Peyer's patch (tissue), 4 donors: Measurements from ENCODE around the gene PARP6.

Experiments used
- CTCF ChIP-seq, 6 experiments: fragments of 450-650 bp in 4 of 6; fragments of 200-600 bp in 2 of 6; sonication (generic) in 1 of 6; IDR thresholded peaks; one replicate each; pipeline ENCODE4 v1.5.1; 2017 to 2019; ENCODE audit warnings: antibody characterized with exemption in 6 of 6, mild to moderate bottlenecking in 3 of 6, moderate library complexity in 1 of 6
- POLR2A ChIP-seq, 2 donors: fragments of 450-650 bp; IDR thresholded peaks; one replicate each; pipeline ENCODE4 v1.5.1; 2017; ENCODE audit warnings: antibody characterized with exemption in 2 of 2, mild to moderate bottlenecking in 2 of 2, moderate library complexity in 2 of 2

DNA sequence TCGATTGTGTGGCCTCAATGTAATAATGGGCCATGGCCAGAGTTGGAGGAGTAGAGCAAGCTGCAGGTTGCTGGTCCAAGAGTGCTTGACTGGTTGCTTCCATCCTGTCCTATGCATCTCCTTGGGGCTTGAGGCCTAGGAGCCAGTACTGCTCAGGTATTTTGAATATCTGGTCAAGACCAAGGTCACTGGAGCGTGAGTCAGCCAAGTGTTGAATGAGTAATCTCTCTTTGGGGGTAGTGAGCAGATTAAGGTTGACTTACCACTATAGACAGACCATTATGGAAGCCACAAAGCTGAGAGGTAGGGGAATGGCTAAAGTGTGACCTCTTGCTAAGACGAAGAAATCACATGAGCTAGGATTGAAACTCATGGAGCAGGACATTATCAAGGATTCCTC is 9.4 kb upstream of the PARP6 start:
- TF ChIP-seq CTCF (IDR thresholded peaks at IDR 0.05) (no peak), POLR2A (IDR thresholded peaks at IDR 0.05) (no peak)
